Right lobe of liver (tissue), 6 donors: ENCODE measurements around the gene MADCAM1. TPM values are rescaled to one million over a fixed set of nuclear protein-coding genes. Genes with fewer than 3 reads are reported as not detected.

Experiments
- ATAC-seq, 4 donors: fragments of 200-7000 bp; cut with Tn5 transposase; one replicate each; pipeline ENCODE4 v1.9.1; 2020; ENCODE audit warnings: mild to moderate bottlenecking in 4 of 4, moderate library complexity in 4 of 4
- DNase-seq, 3 donors: peaks; one replicate each; pipeline ENCODE4 v3.0.0-alpha.2; 2020
- H3K27ac ChIP-seq, 3 donors: fragments of 200-600 bp; one replicate each; pipeline ENCODE4 v1.8.0; 2022
- H3K27me3 ChIP-seq, 2 donors: fragments of 200-600 bp; one replicate each; pipeline ENCODE4 v1.8.0; 2022
- H3K36me3 ChIP-seq, 4 donors: fragments of 200-600 bp; sonication (generic) in 1 of 4; one replicate each; pipeline versions ENCODE4 v1.5.1 to v1.8.0; 2017 to 2022; ENCODE audit warnings: control low read depth in 1 of 4
- H3K4me1 ChIP-seq, 4 donors: fragments of 200-600 bp; sonication (generic) in 1 of 4; one replicate each; pipeline versions ENCODE4 v1.5.1 to v1.8.0; 2017 to 2022; ENCODE audit warnings: control low read depth in 1 of 4
- H3K4me3 ChIP-seq, 3 donors: fragments of 200-600 bp; one replicate each; pipeline ENCODE4 v1.8.0; 2022
- H3K9me3 ChIP-seq, 4 donors: fragments of 200-600 bp; sonication (generic) in 1 of 4; one replicate each; pipeline versions ENCODE4 v1.5.1 to v1.8.0; 2017 to 2022; ENCODE audit warnings: control low read depth in 1 of 4
- CTCF ChIP-seq, 4 donors: fragments of 200-600 bp in 3 of 4; fragments of 450-650 bp in 1 of 4; IDR thresholded peaks; one replicate each; pipeline versions ENCODE4 v1.5.1 to v1.8.0; 2016 to 2022; ENCODE audit warnings: antibody characterized with exemption in 4 of 4, mild to moderate bottlenecking in 2 of 4
- POLR2A ChIP-seq: fragments of 450-650 bp; IDR thresholded peaks from one replicate; pipeline ENCODE4 v1.6.1; 2017; ENCODE audit warnings: antibody characterized with exemption, mild to moderate bottlenecking
- WGBS: methylation state at CpG from one replicate; pipeline ENCODE4 v1.1.6; 2018; ENCODE audit warnings: low coverage, low lambda C conversion rate; ENCODE audit not compliant: insufficient coverage; ENCODE audit errors: missing lambda C conversion rate; 5-methylcytosine and 5-hydroxymethylcytosine counted together
- intact Hi-C, 2 donors: fragments of 100-400 bp; cut with DNase I; formaldehyde crosslinking; loops; one replicate each; pipeline versions ENCODE4 v1.11.2 to v1.14.1; 2022
- total RNA-seq, 6 experiments: library from RNA; depleted of rRNA in 2 of 6; stranded (reverse); fragments of >200 nt in 2 of 6; fragmentation: NEBNext Ultra II Directional in 3 of 6; extraction: Animal tissue kit (Norgen Biotek cat#: 25700) in 3 of 6; gene quantifications; one replicate each; pipeline versions ENCODE4 v1.1.0 to v1.2.4, GENCODE V29; 2016 to 2023
- donor health status: DM: no; HTN: yes; CAD: no.
- donor health status: DM: no; HTN: no; CAD: no.
- donor health status: DM: no; HTN: no; CAD: no.
- donor health status: DM: no; HTN: yes; CAD: no.
- donor health status: DM: no; HTN: yes; CAD: no.

MADCAM1 gene
- total RNA-seq, 6 experiments from 2014 or later = 0.11 to 0.69 (median 0.31) TPM

DNA sequence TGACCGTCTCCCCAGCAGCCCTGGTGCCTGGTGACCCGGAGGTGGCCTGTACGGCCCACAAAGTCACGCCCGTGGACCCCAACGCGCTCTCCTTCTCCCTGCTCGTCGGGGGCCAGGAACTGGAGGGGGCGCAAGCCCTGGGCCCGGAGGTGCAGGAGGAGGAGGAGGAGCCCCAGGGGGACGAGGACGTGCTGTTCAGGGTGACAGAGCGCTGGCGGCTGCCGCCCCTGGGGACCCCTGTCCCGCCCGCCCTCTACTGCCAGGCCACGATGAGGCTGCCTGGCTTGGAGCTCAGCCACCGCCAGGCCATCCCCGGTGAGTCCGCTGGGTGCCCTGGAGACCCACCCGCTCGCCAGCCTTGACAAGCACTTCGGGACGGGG is 2.2 kb downstream of the MADCAM1 start:
- H3K27me3 ChIP-seq = no peaks in the 10 kb centered on the region
- intact Hi-C loops = no loop called here
- no peak overlapping the region for H3K27ac ChIP-seq
- ATAC-seq (no peak), DNase-seq (no peak)
- TF ChIP-seq CTCF (IDR thresholded peaks at IDR 0.05) (no peak), POLR2A (no peak)
- WGBS = 20% methylated on average over 1 of the region's 26 CpGs
- no peaks in the 10 kb centered on the region for H3K36me3 ChIP-seq
- no peak overlapping the region for H3K4me3 ChIP-seq
- H3K9me3 ChIP-seq = no peaks in the 10 kb centered on the region
- H3K4me1 ChIP-seq = no peaks in the 10 kb centered on the region

DNA sequence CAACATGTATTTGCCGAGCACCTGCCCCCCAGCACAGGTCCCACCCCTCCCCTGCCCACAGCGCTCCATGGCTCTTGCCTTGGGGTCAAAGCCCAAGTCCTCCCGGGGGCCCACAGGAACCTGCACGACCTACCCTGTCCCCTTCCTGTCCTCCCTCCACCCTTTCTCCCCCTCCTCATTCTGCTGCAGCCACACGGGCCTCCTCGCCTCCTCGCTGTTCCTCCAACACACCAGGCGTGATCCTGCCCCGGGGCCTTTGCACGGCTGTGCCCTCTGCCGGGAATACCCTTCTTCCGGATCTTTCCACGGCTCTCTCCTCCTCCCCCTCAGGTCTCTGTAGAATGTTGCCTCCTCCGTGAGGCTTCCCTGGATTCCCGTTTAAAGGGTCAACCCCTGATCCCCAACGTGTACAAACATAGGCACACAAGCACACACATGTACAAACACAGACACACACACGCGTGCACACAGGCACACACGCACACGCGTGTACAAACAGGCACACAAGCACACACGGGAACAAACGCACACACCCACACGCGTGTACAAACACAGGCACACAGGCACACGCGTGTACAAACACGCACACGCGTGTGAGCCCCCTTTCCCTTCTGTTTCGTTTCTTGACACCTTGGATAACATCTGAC is 2.8 kb downstream of the MADCAM1 start:
- 64% methylated on average over 20 of the region's 31 CpGs for WGBS
- intact Hi-C loops = no loop called here
- Histone ChIP-seq H3K9me3 (no peaks in the 10 kb centered on the region), H3K27me3 (no peaks in the 10 kb centered on the region), H3K4me3 (no peak overlapping the region), H3K36me3 (no peaks in the 10 kb centered on the region), H3K4me1 (no peaks in the 10 kb centered on the region), H3K27ac (no peak overlapping the region)
- DNase-seq (no peak), ATAC-seq (no peak)
- TF ChIP-seq CTCF (IDR thresholded peaks at IDR 0.05) (no peak), POLR2A (no peak)

DNA sequence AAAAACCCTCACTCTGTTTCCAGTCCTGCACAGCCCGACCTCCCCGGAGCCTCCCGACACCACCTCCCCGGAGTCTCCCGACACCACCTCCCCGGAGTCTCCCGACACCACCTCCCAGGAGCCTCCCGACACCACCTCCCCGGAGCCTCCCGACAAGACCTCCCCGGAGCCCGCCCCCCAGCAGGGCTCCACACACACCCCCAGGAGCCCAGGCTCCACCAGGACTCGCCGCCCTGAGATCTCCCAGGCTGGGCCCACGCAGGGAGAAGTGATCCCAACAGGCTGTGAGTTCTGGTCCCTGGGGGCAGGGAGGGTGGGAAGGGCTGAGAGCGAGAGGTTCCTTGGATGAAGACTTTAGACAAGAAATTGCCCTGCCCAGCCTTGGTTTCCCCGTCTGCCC is 5.4 kb downstream of the MADCAM1 start:
- no peaks in the 10 kb centered on the region for H3K27me3 ChIP-seq
- 100% methylated on average over 1 of the region's 17 CpGs for WGBS
- no peaks in the 10 kb centered on the region for H3K36me3 ChIP-seq
- H3K4me3 ChIP-seq = no peak overlapping the region
- no peak for DNase-seq
- ATAC-seq = no peak
- H3K27ac ChIP-seq = no peak overlapping the region
- no peak for TF ChIP-seq POLR2A
- no peak for TF ChIP-seq CTCF (IDR thresholded peaks at IDR 0.05)
- H3K4me1 ChIP-seq = peaks cover 0 to 5% (median 0%) of the 10 kb centered on the region in 4 donors
- no peaks in the 10 kb centered on the region for H3K9me3 ChIP-seq
- intact Hi-C loops = no loop called here

GRCh38 chr19:504616-505015 is 8.3 kb downstream of the MADCAM1 start:
- ATAC-seq = no peak
- H3K4me1 ChIP-seq = peaks cover 0 to 10% (median 3%) of the 10 kb centered on the region in 4 donors
- WGBS = 78% methylated on average over 2 of the region's 14 CpGs
- no peak overlapping the region for H3K4me3 ChIP-seq
- no peak for DNase-seq
- intact Hi-C loops = no loop called here
- no peaks in the 10 kb centered on the region for H3K36me3 ChIP-seq
- no peak overlapping the region for H3K27ac ChIP-seq
- H3K9me3 ChIP-seq = no peaks in the 10 kb centered on the region
- no peaks in the 10 kb centered on the region for H3K27me3 ChIP-seq
- TF ChIP-seq CTCF (IDR thresholded peaks at IDR 0.05) = no peak
- TF ChIP-seq POLR2A = no peak
